HG03060 (cell line): Measurements from ENCODE around the gene LONP2.
"Not testable (repeated sequence)": the region's sequence is repeated elsewhere in the genome, so short reads cannot be mapped to it uniquely, and the experiment has no call there.

Experiments used
- ATAC-seq: cut with Tn5 transposase; IDR thresholded peaks from one replicate; pipeline ENCODE4 v1.9.1; 2021; ENCODE audit warnings: low read depth, moderate number of reproducible peaks; ENCODE audit not compliant: unreplicated experiment

LONP2 gene

GRCh38 chr16:48361540-48362144 lies 117.5 kb downstream of the LONP2 start:
- ATAC-seq: no peak

GRCh38 chr16:48365025-48365600 lies 121.0 kb downstream of the LONP2 start:
- no peak for ATAC-seq

GRCh38 chr16:48365601-48366164 lies 121.6 kb downstream of the LONP2 start:
- peak; percentile 52 for ATAC-seq

GRCh38 chr16:48366165-48367093 lies 122.3 kb downstream of the LONP2 start:
- ATAC-seq: peak; percentile 66

DNA sequence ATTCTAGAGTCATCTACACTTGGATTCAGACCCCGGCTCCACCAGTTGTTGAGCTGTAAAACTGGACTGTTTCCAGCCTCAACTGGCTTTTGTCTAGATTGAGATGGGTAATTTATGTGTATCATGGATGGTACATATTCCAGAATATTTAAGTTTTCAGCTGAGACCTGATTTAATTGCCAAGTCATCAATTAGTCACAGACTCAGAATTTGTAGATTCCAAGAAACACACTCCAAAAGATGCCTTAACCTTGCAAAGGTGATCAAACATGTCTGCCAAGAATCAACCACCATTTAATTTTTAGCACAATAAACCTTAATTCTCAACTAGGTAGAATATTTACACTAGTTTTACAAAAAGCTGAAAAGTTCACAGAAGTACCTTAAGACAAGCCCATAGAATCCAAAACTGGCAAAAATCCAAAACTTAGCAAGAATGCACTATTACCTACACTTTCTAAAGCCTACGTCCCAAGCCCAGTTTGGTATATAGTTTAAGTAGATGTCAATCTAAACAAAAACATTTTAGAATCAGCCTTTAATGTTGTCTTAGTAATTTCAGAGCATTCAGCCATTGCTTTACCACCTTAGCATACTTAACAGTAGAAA lies 123.4 kb downstream of the LONP2 start:
- no peak for ATAC-seq

DNA sequence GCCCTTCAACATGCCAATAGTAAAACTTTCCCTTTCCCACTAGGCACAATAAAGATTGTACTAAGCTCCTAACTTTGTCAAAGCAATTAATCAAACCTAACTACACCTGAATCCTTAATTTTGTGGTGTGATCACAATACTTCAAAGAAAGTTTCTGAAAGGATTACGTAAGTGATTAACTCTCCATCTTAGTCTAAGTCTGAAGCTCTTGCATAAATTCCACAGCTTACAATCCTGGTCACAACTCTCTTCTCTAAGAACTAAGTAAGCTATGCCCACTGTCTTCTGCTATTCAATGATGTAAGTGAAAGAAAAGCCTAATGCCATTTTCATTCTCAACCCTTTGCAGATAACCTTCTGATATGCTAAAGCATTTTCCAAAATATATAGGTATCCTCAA lies 125.7 kb downstream of the LONP2 start:
- no peak for ATAC-seq

GRCh38 chr16:48370229-48370628 lies 126.1 kb downstream of the LONP2 start:
- no peak for ATAC-seq

DNA sequence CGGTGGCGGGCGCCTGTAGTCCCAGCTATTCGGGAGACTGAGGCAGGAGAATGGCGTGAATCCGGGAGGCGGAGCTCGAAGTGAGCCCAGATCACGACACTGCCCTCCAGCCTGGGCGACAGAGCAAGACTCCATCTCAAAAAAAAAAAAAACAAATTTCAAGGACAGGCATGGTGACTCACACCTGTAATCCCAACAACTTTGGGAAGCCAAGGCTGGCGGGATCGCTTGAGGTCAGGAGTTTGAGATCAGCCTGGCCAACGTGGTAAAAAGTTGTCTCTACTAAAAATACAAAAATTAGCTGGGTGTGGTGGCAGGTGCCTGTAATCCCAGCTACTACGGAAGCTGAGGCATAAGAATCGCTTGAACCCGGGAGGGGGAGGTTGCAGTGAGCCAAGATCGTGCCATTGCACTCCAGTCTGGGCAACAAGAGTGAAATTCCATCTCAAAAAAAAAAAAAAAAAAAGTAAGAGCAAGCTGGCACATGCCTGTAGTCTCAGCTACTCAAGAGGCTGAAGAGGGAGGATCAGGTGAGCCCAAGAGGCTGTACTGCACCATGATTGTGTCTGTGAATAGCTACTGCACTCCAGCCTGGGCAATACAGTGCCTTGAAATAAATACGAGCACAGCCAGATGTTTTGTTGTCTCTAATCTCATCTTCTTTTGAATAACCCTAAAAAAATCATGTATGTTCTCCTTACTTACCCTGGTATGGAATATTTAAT lies 126.7 kb downstream of the LONP2 start:
- not testable (repeated sequence) for ATAC-seq

- ATAC-seq: no peak
Measured at GRCh38 chr16:48371393-48371780, 127.3 kb downstream of the LONP2 start.

DNA sequence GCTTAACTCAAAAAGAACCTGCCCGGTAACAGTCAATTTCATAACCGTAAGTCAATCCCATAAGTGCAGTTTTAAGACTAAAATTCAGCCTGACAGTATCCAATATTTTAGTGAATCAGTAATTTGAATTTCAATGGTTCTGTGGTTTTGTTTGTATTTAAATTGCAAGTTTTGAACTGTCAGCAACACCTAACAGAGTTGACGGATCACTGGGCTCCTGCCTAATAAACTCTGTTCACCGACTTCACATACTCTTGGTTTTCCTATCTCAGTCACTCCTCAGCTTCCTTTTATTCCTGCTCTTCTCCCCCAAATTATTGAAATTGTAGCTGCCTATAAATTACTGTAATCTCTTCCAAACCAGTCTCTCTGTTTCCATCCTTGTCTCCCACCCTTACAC lies 128.6 kb downstream of the LONP2 start:
- ATAC-seq: no peak

GRCh38 chr16:48373258-48374029 lies 129.3 kb downstream of the LONP2 start:
- no peak for ATAC-seq

DNA sequence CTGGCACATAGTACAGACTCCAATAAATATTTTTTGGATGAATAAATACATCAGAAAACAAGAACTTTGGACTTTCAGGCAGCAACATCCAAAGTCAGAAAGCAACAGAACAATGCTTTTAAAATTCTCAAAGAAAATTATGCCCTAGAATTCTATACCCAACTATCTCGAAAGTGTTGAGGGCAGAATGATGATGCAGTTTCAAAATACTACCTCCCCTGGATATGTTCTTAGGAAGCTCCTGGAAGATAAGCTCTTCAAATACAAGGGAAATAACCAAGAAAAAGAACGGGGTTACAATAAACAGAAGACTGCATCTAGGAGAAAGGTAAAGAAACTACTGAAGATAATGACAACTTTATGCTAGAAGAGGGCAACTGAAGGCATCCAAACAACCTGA lies 130.2 kb downstream of the LONP2 start:
- no peak for ATAC-seq

- not testable (repeated sequence) for ATAC-seq
Measured at GRCh38 chr16:48377301-48377700, 133.2 kb downstream of the LONP2 start.

DNA sequence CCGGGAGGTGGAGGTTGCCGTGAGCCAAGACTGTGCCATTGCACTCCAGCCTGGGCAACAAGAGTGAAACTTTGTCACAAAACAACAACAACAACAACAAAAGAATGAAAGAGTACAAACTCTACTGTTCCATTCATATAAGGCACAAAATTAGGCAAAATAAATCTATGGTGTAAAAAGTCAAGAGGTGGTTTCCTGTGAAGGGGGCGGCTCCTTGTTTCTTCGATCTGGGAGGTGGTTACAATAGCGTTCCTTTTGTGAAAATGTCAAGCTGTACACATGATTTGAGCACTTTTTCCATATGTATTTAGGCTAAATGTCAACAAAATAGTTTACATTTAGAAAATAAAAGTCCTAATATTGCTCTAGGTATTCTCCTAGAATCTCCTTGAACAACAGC lies 134.2 kb downstream of the LONP2 start:
- ATAC-seq: no peak

DNA sequence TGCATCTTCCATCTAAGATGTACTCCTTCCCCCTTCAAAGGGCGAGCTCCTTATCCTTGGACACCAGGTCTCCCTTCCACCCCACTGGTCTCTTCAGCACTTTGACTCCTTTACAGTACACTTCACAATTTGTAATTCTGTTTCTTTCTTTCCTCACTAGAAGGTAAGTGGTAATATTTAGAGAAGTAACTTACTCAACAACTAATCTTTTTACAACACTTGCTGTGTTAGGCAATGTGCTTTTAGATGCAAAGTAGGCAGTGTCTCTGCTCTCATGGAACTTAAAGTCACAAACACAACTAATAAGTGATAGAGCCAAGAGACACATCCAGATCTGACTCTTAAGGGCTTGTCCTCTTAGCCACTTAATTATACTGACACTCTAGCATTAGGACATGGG lies 134.7 kb downstream of the LONP2 start:
- ATAC-seq: no peak

- ATAC-seq: no peak
Measured at GRCh38 chr16:48381201-48381600, 137.1 kb downstream of the LONP2 start.

DNA sequence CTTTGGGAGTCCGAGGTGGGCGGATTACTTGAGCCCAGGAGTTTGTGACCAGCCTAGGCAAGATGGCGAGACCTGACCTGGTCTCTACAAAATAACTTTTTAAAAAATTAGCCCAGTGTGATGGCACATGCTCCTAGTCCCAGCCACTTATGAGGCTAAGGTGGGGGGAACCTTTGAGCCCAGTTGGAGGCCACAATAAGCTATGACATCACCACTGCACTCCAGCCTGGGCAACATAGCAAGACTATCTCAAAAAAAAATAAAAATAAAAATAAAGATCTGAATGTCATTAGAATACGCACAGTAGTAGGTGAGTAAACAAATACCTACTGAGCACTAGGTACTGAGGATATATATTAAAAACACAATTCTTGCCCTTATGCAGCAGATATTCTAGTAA lies 138.0 kb downstream of the LONP2 start:
- ATAC-seq: no peak

DNA sequence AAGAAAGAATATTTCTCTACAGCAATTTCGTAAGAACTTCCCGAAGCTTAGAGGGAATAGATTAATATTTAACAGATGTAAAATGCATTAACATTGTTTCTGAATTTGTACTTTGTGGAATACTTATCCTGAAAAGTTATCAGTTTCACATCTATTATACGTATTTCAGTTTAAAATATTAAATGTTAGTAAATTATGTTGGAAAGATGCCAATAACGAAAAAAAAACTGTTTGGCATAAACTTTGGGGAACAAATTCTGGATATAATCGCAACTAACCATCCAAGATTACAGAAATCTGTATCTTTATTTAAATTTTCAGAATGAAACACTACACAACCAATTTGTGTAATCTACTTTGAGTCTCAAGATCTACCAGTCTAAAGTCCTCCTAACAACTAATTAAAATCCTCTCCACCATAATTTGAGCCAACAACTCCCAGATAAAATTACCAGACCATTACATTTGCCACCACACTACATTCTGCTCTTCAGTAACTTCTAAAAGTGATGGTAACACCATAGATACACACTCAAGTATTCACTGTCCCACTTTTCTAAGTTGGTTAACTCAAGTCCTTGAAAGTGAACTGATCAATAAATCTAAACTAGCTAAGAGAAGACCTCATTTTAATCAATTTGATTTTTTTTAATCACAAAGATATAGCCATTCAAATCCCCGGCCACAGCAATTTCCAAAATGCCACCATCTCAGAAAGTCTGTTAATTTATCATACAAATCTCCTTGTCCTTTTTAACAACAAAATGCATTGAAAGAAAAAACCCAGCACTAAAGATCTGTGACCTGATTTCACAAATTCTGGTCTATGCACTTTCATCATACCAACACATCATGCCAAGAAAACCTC lies 139.1 kb downstream of the LONP2 start:
- no peak for ATAC-seq
